Measurements from ENCODE around the gene HOXB6.

The HOXB6 gene

DNA sequence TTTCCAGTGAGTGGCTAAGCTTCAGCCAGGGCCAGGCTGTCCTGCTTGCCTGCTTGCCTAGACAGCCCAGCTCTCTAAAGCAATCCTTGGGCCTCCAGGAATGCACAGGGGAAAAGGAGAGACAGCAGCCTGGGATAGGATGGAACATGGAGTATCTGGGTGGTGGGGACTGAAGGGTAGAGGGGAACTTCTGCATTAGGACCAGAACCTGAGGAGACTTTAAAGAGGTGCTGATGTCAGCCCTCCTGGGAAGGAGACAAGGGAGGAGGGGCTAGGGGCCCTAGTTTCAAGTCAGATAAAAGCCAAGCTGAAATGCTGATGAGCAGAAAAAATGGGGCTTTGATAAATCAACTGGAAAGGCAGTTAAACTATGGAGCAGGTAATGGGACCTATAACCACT is 4.2 kb upstream of the HOXB6 start:
- no peak for DNase-seq (ENCODE audit: low spot score)

DNA sequence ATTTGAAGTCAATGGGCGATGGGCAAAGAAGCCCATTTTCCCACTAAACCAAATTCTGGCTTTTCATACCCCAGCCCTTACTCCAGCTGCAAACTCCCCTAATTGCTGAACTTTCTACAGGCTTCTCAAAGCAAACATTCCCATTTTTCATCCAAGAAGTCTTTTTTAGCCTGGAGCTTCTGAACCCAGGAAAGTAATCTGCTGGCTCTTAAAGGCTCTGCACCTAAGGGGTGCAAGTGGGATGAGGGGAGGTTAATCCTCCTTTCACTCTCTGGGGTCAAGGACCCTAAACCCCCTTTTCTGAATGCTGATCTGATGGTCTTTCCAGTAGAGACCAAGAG is 3.7 kb upstream of the HOXB6 start:
- no peak for DNase-seq (ENCODE audit: low spot score)

DNA sequence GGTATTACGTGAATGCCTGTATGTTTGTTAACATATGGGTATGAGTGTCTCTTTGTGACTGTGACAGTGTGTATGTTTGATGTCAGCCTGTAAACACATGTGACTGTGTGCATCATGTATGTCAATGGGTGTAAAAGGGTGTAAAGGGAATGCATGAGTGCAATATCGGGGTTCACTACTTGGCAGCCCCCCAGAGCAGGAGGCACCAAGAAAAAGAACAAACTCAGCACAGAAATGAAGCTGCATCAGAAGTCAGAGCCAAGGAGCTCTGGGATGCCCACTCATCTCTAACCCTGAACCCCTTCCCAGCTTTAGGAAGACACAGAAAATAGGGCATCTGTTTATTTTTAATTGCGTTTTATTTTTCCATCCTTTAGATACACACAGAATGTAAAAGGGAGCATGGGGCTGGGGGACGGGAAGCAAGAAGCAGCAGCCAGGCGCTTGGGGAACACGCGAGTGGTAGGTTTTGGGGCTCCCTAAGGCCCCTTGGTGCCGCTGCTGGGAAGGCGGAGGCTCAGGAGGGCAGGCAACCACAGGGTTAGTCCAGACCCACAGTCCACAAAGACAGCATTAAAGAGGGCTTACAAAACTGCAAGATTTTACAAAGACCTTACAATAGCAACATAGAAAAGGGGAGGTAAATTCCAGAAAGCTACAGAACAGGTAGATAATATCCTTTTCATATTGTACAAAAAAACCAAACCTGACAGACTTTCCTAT is 2.3 kb upstream of the HOXB6 start:
- no peak for DNase-seq (ENCODE audit: low spot score)

DNA sequence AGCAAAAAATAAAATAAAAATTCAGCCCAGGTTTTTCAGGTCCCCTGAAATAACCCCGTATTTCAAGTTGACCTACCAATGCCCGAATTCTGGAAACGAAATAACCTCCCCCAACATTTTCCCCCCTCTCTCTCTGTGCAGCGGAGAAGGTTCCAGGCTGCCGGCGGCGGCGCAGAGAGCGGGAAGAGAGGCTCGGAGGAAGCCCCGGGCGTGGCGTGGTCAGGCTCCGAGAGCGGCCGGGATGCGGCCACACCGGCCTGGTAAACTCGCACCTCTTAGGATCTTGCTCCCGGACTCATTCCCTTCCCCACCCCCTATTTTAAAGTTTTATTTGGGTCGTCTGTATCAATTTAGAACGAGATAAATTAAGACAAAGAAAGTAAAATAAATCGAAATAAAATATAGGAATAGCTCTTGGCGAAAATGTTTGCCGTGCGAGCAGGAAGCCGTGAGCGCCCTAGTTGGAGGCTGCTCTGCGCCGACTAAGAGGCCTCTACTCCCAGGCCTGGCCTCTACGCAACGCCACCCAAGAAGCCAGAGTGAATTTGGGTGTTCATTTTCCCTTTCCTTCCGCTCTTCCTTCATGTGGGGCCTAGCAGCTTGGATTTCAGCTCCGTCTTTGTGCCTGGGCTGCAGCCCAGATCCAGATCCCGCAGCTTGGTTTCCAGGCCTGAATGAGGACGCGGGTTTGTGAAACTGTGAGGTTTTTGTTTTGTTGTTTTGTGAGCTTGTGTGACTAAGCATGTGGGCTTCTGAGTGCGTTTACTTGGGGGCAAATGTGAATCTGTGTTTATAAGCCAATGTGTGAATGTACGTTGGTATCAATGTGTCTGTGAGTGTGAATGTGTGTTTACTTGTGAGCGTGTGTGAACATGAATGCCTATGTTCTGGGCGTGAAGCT is 1.5 kb upstream of the HOXB6 start:
- DNase-seq (ENCODE audit: low spot score): no peak

DNA sequence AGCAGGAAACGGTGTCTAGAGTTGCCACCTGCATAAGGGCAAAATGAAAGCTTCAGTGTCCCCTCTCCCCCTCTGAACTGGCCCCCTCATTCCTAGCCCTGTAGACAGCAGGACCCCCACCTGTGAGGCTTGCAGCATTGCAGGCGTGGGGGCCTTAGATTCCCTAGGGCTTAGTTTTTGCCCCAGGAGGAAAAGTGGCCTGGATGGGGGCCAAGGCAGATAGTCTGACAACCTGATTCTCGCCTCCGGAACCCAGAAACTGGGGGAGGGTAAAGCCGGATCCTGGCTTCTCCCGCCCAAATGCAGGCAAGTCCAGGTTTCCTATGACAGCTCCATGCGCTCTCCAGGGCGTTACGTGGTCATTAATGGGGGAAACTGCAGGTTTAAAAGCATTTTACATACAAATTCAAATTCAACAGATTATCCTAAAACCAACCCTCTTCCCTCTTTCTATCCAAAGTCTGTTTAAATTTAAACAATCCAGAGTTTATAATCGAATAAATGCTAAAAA is 678 bp upstream of the HOXB6 start:
- no peak for DNase-seq (ENCODE audit: low spot score)

DNA sequence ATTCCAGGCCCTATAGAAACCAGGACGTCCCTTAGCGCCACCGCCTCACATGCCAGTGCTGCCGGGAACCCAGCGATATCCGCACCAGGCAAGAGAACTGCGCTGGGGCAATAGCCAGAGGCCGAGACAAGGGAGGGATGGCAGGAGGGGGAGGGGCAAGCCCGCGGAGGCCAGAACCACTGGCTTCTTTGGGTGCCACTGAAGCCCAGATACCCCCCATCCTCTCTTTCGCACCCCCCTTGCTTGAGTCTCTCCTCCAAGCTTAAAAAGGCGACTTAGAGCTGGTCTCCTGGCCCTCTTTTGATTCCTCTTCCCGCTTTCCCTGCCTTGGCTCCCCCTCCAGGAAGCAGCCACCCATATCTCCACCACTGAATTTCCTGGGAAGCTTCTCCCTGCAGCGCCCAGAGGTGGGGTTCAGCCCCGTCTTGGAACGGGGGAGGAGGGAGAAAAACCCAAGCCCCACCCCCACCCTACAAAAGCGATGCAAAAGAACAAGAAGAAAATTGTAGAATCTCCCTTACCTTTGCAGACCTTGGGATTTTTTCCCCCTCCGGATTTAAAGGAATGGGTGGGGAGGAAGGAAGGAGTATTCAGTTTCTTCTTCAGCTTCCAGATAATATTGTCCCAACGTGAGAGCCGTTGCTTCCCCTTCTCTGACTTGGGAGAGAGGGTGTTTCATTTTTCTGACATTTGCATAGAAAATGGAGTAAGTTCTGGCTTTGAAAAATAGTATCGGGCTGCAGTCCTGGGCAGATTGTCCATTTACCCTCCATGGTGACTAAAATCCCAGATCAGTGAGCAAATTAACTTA is 622 bp downstream of the HOXB6 start:
- DNase-seq (ENCODE audit: low spot score): no peak

DNA sequence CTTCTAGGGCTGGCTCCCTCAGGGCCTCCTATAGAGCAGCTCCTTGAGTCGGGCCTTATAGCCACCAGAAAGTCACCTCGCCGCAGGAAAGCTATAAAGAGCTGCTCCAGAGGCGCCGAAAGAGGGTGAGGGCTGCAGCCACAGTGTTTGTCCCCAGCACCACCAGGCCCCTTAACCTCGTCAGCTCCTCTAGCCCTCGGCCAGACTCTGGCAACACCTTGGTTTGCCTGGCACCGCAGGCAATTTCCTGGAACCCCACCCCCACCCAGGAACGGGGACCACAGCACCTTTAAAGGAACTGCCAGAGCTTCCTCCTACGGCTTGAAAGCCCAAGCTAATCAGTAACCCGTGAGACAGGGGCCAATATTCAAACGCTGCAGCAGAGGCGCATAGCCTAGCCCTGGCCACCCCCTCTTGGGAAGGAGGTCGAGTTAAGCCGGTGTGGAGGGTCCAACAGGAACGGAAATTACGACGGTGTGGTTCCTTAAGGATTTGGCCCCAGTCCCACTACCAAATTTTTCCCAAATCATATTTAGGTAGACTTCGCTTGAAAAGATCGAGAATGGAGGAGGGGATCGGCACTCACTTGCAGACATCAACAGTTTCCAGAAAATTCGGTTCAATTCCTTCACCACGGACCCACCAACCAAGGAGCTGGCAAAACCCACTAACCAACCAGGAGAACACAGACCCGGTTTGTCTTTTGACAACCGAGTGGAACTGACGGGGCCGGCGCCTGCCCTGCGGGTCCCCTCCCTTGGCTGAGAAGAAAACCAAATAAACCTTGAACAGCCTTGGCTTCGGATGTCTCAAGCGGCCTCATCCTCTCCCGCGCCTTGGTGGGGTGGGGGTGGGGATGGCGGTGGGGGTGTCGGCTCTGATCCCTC is 3.0 kb downstream of the HOXB6 start:
- DNase-seq (ENCODE audit: low spot score): no peak

GRCh38 chr17:48601207-48601538 is 3.6 kb downstream of the HOXB6 start:
- no peak for DNase-seq (ENCODE audit: low spot score)

DNA sequence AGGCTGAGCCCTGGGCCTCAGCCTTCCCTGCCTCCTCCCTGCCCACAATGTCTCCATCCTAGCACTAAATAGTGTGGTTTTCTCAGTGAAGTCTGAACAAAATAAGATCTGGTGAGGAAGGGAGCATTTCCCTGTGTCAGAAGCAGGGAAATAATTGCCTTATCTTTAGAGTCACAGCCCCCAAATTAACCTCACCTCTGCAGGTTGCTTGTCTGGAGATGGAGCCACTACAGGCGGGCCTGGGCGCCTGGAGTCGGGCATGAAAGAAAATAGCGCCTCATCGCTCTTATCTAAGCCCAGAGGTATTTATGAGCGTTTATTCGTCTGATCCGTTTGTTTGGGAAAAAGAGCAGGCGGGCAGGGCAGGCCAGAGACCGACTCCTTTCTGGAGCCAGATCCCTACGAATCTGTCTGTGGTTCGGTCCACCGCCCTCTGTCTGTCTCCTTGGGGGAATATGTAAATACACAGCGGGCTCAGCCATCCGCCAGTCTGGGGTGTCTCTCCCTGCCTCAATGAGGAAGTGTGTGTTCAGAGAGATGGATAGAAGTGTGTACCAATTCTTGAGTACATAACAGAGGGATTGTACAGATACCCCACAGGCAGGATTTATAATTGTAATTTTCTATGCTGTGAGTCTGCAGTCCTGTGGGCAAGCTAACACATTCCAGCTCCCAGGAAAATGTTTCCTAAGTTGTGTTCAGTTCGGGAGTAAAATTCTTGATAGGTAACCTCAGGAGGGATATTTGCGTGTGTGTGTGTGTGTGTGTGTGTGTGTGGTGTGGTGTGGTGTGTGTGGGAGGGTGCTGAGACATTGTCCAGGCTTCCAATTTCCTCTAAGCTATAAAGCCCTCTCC is 4.3 kb downstream of the HOXB6 start:
- no peak for DNase-seq (ENCODE audit: low spot score)

- DNase-seq (ENCODE audit: low spot score): no peak
These were observed 5.4 kb downstream of the HOXB6 start for GRCh38 chr17:48599354-48599753.

DNA sequence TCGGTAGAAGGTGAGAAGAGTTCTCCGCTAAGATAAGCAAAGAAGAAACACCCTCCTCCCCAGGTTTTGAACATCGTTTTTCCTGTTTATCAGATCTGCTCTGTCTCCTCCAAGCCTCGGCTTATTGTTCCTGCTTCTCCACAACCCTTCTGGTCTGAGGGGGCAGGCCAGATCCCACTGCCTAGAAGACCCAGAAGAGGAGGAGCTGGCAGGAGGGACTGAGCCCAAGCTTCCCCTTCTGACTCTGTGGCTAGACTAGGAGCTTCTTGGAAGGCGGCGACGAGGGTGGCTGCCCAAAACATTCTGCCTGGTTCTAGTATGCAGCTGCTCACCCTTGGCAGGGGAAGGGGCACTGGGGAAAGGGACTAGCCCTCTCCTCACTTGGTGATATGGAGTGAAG is 6.0 kb downstream of the HOXB6 start:
- no peak for DNase-seq (ENCODE audit: low spot score)

- no peak for DNase-seq (ENCODE audit: low spot score)
These were observed 6.8 kb downstream of the HOXB6 start for GRCh38 chr17:48597778-48598631.

DNA sequence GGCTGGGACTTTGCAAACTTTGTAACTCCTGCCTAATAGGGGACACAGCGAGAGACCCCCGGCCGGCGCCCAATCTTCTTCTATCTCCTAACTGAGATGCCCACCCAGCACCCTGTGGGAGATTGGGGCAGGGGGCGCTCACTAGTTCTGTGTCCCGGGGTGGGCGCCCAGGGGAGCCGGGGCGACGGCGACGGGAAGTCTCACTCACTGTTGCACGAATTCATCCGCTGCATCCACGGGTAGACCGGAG is 7.3 kb downstream of the HOXB6 start:
- DNase-seq (ENCODE audit: low spot score): no peak

DNA sequence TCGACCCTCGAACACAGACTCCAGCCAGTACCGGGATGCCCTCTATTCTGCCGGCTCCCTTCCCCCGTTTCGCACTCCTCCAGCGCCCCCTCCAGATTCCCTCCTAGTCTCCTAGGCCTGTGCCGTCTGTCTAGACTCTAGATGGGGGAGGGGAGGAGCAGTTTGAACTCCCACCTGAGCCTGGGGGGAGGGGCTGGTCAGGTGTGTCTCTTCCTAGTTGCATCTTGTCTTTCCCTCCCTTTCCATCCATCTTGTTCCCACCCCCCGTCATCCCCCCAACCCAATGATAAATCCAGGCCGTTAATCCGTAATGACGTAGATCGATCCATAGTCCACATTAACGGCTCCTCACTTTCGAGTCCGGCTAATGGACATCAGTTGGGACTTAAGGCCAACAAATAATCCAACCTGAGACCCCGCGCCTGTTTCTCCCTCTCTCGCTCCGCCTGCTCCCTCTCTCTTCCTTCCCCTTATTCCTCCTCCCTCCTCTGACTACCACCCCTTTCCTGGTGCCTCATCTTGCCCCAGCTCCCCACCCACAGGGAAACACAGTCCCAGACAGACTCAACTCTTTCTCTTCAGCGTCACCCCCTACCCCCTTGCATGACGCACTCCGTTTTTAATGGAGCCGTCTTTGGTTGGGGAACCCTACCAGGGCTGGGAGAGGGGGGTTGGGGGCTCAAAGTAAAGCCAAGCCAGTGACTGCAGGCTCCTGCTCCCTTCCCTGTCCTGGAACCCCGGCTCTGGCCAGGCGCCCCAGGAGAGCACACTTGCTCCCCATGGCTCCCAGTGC is 7.9 kb downstream of the HOXB6 start:
- no peak for DNase-seq (ENCODE audit: low spot score)

DNA sequence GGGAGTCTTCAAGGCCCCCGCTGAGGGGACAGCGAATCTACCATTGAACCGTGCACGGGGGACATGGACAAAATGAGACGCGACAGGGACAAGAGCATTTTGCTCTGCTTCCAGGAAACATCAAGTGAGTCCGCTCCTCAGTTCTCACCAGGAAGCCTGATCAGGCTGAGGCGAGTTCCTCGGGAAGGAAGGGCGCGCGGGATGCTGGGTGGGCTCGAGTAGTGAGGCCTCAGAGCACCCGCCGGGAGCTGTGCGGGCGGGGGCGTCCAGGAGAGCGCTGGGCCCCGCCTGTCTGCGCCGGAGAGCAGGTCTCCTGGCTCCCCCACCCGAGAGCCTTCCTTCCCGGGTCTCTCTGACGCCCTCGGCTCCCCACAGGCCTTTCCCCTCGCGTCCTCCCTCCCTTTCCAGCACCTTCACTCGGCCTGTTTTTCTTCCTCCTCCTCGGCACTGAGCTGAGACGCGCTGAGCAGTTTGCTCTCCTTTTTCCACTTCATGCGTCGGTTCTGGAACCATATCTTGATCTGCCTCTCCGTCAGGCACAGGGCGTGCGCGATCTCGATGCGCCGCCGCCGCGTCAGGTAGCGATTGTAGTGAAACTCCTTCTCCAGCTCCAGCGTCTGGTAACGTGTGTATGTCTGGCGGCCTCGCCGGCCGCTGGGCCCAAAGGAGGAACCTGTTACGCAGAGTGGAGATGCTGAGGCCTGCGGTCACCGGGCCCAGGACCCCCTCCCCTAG is 8.6 kb downstream of the HOXB6 start:
- no peak for DNase-seq (ENCODE audit: low spot score)

DNA sequence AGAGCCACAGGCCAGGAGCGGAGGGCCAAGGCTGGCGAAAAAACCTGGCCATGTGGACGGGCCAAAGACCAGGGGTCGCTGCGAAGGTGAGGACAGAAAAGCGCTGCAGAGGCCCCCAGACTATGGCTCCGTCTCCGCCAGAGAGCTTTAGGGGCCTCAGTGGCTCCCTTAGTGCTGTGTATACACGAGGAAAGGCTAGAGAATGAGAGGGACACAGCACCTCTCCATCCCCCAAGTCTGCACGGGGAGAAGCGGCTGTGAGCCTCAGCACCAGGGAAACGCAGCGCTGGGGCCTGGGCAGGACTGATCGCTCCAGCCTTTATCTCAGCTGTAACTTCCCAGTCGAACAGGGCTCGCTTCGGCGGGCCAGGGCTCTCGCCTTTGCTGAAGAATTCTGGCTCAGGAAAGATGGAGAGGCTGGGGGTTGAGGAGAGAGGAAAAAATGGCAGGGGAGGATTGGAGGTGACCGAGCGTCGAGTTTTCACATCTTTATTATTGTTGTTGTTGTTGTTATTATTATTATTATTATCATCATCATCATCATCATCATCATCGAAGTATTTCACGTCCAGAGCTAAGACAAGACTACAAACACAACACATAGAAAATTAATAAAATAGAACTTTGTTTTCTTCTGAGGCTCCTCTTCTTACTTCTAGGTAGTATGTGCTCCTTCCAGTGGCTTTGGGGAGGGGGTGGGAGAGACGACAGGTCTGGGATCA is 9.3 kb downstream of the HOXB6 start:
- no peak for DNase-seq (ENCODE audit: low spot score)

GRCh38 chr17:48594538-48595277 is 10.1 kb downstream of the HOXB6 start:
- no peak for DNase-seq (ENCODE audit: low spot score)
